ENCODE measurements around the gene CRK. TPM values are rescaled to one million over a fixed set of nuclear protein-coding genes. Genes with fewer than 3 reads are reported as not detected.

The CRK gene
- 100 to 1,000 TPM in 1 of 4 donors, 10 to 100 TPM in 3; 59.8 to 102 (median 75.7) TPM for total RNA-seq

DNA sequence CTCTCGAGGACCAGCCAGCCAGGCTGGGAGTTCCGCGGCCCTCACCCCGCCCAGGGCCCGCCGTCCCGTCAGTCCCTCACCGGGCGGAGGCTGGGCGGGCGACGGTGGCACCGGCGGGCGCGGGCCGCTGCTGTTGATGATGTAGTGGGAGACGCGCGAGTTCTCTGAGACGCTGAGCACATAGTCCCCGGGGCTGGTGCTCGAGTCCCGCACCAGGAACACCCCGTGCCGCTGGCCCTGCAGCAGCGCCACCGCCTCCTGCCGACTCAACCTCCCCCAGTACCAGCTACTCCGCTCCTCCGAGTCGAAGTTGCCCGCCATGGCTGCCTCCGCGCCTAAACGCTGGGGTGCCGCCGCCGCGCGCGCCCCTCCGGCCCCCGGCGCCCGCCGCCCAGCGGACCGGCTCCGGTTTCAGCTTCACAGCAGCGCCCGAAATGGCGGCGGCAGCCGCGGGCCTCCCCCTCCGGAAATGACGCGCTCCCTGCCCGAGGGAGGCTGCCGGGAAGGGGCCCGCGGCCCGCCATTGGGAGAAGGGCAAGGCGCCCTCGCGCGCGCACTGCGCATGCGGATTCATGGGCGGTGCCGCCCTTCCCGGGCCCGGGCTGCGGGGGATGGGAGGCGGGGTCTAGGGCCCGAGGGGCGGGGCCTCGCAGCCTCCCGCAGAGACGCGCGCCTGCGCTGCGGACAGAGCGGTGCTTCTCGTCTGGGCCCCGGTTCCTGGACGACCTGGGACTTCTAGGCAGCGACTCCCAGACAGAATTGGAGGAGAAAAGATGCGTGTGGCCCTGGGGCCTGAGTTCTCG, at the start of gene CRK:
Gene CRK (minus strand): TSS at position 436 of the 803 bp plus-strand sequence. CDS start 115 bp downstream, at position 321.
- H3K27me3 ChIP-seq, result no peaks in the 10 kb centered on the region
- H3K27ac ChIP-seq (replicated peaks in 1 of 4), result peak within 1 kb of the TSS; percentile 90 to 99 (median 90)
- no peaks in the 10 kb centered on the region for H3K9me3 ChIP-seq
- under 1% methylated on average over 54 of the region's 93 CpGs for WGBS
- TF ChIP-seq POLR2A (IDR thresholded peaks at IDR 0.05; ENCODE audit: low read depth) (peak; percentile 89), POLR2AphosphoS5 (IDR thresholded peaks at IDR 0.05) (peak; percentile 91 to 95), EP300 (IDR thresholded peaks at IDR 0.05) (no peak)
- TF ChIP-seq, protein P1, sequence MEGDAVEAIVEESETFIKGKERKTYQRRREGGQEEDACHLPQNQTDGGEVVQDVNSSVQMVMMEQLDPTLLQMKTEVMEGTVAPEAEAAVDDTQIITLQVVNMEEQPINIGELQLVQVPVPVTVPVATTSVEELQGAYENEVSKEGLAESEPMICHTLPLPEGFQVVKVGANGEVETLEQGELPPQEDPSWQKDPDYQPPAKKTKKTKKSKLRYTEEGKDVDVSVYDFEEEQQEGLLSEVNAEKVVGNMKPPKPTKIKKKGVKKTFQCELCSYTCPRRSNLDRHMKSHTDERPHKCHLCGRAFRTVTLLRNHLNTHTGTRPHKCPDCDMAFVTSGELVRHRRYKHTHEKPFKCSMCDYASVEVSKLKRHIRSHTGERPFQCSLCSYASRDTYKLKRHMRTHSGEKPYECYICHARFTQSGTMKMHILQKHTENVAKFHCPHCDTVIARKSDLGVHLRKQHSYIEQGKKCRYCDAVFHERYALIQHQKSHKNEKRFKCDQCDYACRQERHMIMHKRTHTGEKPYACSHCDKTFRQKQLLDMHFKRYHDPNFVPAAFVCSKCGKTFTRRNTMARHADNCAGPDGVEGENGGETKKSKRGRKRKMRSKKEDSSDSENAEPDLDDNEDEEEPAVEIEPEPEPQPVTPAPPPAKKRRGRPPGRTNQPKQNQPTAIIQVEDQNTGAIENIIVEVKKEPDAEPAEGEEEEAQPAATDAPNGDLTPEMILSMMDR (IDR thresholded peaks at IDR 0.05), result peak in 2 of 3 experiments; percentile 19 to 28
- peaks cover 0 to 9% (median 5%) of the 10 kb centered on the region in 4 donors for H3K36me3 ChIP-seq
- peaks cover 53 to 68% (median 63%) of the 10 kb centered on the region in 4 donors for H3K4me1 ChIP-seq
- DNase-seq (ENCODE audit: extremely low spot score), result peak; percentile 98
- intact Hi-C loops (cut with DNase I), result no loop called here
- peak within 1 kb of the TSS; percentile 71 to 88 (median 84) for H3K4me3 ChIP-seq

DNA sequence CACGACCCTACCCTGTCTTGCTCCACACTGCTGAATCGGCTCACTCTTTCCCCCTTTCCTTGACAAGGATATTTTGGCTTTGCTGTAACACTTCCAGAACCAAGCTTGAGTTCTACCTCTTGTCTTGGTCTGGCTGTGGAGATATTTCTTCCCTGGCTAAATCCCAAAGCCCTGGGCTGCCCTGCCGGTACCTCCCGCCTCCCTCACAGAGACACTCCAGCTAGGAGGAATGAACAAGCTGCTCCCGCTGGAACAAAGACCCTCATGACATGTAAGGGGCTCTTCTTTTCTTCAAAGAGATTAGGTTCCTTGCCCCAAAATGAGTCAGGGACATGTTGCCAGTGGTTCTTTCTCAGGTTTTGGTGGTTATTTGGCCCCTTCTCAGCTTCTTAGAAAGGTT, 49.6 kb upstream of the CRK start:
- Histone ChIP-seq H3K4me1 (peaks cover 15 to 34% (median 21%) of the 10 kb centered on the region in 4 donors), H3K9me3 (no peaks in the 10 kb centered on the region), H3K4me3 (no peak overlapping the region), H3K27ac (replicated peaks in 1 of 4) (no peak overlapping the region), H3K27me3 (no peaks in the 10 kb centered on the region), H3K36me3 (peaks cover 29 to 92% (median 81%) of the 10 kb centered on the region in 4 donors)
- intact Hi-C loops (cut with DNase I), result no loop called here
- DNase-seq (ENCODE audit: extremely low spot score), result no peak
- 90% methylated on average over 5 of the region's 5 CpGs for WGBS
- no peak for TF ChIP-seq EP300 (IDR thresholded peaks at IDR 0.05)
- TF ChIP-seq POLR2AphosphoS5 (IDR thresholded peaks at IDR 0.05), result no peak
- TF ChIP-seq, protein P1 (IDR thresholded peaks at IDR 0.05), result no peak
- no peak for TF ChIP-seq POLR2A (IDR thresholded peaks at IDR 0.05; ENCODE audit: low read depth)

GRCh38 chr17:1504866-1505265, 48.8 kb upstream of the CRK start:
- H3K36me3 ChIP-seq, result peaks cover 27 to 88% (median 80%) of the 10 kb centered on the region in 4 donors
- H3K4me1 ChIP-seq, result peaks cover 8 to 27% (median 15%) of the 10 kb centered on the region in 4 donors
- H3K9me3 ChIP-seq, result no peaks in the 10 kb centered on the region
- no peak overlapping the region for H3K27ac ChIP-seq (replicated peaks in 1 of 4)
- H3K4me3 ChIP-seq, result no peak overlapping the region
- intact Hi-C loops (cut with DNase I), result no loop called here
- no peak for DNase-seq (ENCODE audit: extremely low spot score)
- WGBS, result 89% methylated on average over 3 of the region's 3 CpGs
- no peak for TF ChIP-seq POLR2A (IDR thresholded peaks at IDR 0.05; ENCODE audit: low read depth)
- TF ChIP-seq EP300 (IDR thresholded peaks at IDR 0.05), result no peak
- no peak for TF ChIP-seq POLR2AphosphoS5 (IDR thresholded peaks at IDR 0.05)
- TF ChIP-seq, protein P1 (IDR thresholded peaks at IDR 0.05), result no peak
- no peaks in the 10 kb centered on the region for H3K27me3 ChIP-seq

DNA sequence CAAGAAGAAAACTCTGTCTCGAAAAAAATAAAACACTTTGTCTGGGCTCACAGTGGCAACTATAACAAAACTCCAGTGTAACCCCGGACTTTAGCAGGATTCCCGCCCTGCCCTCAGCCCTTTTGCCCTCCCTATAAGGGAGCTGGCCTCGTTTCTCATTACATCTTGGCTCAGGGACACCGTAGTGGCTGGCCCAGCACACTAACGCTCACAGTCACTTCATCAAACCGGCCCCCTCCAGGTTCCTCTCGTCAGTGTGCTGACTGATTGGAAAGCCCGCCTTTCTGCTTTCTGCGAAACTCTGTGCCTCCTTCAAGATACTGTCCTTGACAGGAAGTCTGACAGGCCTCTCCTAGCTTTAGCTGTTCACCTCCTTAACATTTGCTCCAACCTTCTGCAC, 47.7 kb upstream of the CRK start:
- Histone ChIP-seq H3K27me3 (no peaks in the 10 kb centered on the region), H3K36me3 (peaks cover 23 to 87% (median 73%) of the 10 kb centered on the region in 4 donors), H3K4me1 (peaks cover 0 to 19% (median 8%) of the 10 kb centered on the region in 4 donors), H3K27ac (replicated peaks in 1 of 4) (no peak overlapping the region), H3K4me3 (no peak overlapping the region), H3K9me3 (no peaks in the 10 kb centered on the region)
- no peak for DNase-seq (ENCODE audit: extremely low spot score)
- TF ChIP-seq EP300 (IDR thresholded peaks at IDR 0.05) (no peak), POLR2AphosphoS5 (IDR thresholded peaks at IDR 0.05) (no peak), POLR2A (IDR thresholded peaks at IDR 0.05; ENCODE audit: low read depth) (no peak)
- TF ChIP-seq, protein P1 (IDR thresholded peaks at IDR 0.05), result no peak
- intact Hi-C loops (cut with DNase I), result no loop called here
- WGBS, result 83% methylated on average over 10 of the region's 10 CpGs
